COLO668 (cell line): ENCODE results near the gene DOK5.

Experiments
- DNase-seq: peaks from one replicate; lab custom pipeline; 2025; ENCODE audit not compliant: unreplicated experiment; lab: John Stamatoyannopoulos, UW

The DOK5 gene

GRCh38 chr20:54691327-54691726 is 215.9 kb downstream of the DOK5 start:
- no peak for DNase-seq

- no peak for DNase-seq
Observed at GRCh38 chr20:54692168-54692887, 216.9 kb downstream of the DOK5 start.

- DNase-seq = no peak
Observed at GRCh38 chr20:54694516-54694915, 219.1 kb downstream of the DOK5 start.

DNA sequence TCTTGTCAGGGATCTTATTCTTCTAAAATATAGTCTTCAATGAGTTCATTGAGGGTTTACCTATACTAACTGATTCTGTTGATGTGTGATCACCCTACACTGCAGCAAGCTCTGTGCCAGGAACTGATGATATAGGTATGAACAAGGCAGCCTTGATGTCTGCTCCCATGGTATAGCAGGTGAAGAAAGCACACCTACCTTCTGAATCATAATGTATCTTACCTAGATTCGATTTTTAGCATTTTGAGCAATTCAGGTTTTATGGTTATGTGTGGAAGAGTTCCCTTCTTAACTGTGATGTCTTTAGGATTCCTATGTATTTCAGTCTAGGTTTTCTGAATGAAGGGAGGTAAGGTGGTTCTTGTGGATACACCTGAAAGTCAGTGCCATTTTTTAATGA is 223.0 kb downstream of the DOK5 start:
- no peak for DNase-seq
